ENCODE measurements around the gene DROSHA.

The DROSHA gene

DNA sequence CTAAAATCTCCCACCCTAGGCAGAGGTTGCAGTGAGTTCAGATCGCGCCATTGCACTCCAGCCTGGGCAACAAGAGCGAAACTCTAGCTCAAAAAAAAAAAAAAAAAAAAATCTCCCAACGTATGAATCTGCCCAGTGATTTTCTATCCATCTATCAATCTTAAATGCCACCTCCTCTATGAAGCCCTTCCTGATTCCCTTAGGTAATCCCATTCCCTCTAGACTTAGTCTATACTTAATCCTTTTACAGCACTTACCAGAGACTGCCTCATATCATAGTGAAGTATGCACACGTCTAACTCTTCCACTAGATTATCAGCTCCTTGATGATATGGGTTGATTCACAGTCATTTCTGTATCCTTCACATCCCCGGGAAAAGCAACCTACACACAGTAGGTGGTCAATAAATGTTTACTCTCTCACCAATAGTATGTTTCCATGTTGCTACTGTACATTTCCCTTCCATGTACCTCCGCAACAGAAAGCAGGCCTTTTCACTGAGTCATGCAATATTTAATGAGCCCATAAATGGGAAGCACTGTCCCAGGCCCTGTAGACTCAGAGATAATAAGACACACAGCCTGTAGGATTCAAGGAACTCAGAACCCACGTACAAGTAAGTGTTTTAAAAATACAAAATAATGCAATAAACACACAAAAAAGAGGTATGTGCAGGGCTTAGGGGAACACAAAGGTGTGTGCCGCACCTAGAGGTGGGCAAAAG lies 1.2 kb downstream of the DROSHA start:
- DNase-seq = no peak

DNA sequence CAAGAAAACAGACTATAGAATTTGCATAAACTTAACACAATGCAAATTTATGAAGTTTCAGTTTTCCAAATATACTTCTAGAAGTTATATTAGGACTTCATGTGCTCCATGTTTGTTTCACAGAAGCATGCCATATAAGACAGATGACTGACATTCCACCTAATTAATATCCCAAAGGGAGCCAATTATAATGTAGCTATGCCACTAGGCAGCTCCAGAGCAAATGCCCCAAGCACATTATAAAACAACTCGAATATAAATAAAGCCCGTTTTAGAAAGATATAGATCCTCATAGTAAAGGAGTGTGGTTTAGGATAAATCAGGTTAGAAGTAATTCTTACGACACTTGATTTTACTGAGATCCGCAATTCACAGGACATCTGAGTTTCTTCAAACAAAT lies 8.9 kb downstream of the DROSHA start:
- DNase-seq = no peak

DNA sequence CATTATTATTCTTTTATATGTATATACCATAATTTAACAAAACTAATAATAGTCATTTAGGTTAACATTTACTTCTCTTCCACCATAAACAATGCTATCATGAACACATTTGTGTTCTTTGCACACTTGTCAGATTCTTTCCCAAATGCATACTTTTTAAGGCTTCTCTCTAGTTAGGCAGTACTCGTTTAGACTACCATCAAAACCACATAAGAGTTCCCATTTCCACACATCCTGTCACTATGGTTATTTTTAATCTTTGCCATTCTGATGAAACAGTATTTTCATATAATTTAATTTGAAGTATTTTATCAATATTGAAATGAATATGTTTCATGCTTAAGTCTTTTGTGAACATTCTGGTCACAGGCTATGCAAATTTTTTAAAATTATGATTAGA lies 15.1 kb downstream of the DROSHA start:
- no peak for DNase-seq

DNA sequence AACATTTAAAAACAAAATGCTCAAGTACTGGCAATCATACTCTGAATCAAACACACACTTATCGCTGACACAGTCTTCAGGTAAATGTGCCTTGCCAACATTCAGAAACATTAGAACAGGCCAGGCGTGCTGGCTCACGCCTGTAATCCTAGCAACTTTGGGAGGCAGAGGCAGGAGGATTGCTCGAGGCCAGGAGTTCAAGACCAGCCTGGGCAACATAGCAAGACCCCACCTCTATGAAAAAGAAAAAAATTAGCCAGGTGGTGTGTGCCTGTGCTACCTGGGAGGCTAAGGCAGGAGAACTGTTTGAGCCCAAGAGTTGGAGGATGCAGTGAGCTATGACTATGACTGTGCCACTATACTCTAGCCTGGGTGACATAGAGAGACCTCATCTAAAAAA lies 20.6 kb downstream of the DROSHA start:
- DNase-seq = no peak

DNA sequence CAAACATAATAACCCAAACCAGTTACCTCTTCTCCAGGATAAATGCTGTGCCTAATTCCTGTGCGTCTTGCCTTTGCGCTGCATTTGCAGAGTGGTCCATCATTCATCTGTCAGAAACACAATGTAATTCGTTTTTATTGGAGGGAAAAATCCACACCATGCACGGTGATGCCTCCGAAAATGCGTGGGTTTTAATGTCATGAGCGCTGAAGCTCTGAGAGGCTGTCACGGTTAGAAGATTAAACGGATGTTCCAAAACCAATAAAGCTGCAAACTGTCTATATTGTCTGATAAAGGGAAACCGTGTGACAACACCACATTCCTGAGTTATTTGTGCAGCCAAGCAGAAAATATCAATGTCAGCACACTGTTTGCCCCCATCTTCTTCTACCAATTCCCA lies 27.4 kb downstream of the DROSHA start:
- DNase-seq = no peak

DNA sequence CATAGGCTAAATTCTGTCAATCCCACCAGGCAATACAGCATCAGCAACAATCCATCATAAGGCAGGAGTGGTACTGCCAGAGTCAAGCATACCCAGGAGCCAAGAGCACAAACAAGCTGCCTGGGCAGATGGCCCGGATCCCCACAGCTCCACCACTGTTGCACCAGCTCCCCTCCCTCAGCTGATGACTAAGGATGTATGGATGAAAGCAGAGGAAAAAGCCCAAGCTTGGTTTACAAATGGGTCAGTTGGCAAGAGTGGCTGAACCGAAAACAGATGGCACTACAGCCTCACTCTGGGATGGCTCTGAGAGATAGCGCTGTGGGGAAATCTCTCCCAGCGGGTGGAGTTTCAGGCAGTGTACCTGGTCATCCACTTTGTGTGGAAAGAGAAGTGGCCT lies 29.4 kb downstream of the DROSHA start:
- no peak for DNase-seq

DNA sequence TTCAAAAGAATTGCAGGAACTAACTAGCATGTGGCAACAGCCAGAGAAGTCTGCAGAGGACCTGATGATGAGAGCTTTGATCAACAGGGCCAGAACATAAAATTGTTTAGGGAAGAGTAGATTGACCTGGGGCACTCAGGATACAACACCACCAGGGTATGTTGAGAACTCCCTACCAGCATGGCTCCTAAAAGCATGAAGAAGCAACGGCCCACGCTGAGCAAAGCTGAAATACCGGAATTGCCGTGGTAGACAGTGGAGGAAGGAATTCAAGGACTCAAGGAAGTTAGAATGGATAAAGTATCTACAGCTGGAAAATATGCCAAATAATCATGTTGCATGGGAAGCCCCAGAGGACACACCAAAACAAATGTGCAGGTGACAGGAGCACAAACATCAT lies 31.6 kb downstream of the DROSHA start:
- DNase-seq = no peak

DNA sequence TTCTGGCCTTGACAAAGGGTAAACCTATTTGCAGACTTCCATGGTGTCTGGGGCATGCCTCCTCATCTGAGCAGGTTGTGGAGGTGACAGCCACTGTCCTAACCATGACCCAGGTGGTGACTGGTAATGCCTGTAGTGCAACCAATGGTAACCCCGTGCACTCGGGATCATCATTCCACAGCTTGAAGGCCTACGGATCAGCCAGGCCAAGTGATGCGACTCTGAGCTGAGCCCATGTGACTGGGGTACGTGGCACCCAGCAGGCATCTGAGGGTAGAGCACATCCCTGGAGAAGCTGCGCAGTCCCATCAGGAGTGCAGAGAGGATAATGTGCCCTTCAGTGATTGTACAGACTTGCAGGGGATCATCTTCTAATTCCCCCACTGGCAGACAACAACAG lies 35.0 kb downstream of the DROSHA start:
- no peak for DNase-seq

DNA sequence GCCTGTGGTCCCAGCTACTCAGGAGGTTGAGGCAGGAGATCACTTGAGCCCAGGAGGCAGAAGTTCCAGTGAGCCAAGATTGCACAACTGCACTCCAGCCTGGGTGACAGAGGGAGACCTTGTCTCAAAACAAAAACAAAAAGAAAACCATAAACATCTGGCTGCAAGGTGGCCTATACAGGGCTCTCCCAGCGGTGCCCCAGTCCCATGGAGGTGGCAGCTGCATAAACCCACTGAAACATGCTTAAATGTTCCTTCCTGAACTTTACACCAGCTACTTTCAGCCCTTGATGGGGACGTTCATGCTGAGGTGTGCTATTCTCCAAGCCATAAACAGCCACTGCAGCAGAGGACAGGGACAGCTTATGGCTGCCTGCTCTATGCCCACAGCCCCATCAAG lies 35.6 kb downstream of the DROSHA start:
- no peak for DNase-seq

DNA sequence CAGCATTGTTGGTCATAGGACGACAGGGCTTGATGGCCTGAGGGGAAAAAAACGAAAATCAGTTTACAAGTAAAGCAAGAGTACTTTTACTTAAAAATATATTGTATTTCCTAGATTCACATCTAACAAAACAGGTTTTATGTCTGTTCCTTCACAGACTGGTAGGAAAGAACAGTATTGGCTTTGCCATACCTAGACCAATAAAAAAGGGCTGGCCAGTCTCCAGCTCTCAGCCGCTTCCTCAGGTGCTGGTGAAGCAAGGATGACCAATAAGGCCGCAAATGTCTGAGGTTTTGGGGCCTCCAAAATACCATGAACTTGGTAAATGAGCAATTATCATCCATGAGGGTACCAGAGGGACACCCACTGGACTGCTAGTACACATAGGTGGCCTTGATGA lies 36.6 kb downstream of the DROSHA start:
- DNase-seq = no peak

DNA sequence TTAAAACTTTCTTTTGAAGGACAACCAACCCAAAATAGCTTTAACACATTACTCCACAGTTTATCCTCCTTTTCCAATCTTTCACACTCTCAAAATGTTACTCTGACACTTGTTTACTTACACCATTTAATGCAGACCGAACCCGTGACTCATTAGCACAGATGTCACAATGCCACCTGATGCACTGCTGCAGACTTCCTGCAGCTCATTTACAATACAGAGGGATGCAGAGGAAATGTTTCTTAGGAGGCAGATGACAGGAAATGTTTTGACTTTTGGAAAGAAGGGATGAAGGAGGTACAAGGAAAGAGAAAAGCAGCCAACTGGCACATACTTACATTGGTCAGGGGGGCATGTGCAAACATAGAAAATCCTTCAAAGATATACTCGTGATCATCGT lies 39.0 kb downstream of the DROSHA start:
- DNase-seq = no peak

DNA sequence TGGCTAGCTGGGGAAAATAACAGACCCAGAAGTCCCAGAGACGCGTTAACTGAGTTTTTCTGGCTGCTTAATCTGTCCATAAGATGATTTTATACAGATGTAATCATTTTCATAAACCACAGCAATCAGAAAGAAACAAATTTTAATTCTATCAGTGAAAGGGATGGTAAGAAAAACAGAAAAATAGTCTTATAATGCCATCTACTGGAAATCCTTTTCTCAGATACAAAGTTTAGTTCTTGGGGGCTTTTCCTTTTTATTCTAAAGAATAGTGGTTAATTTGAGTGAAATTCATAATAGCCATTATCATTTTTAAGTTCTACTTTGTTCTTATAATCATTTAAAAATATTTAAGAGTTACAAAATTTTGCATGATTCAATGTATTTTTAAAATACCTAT lies 44.4 kb downstream of the DROSHA start:
- no peak for DNase-seq

DNA sequence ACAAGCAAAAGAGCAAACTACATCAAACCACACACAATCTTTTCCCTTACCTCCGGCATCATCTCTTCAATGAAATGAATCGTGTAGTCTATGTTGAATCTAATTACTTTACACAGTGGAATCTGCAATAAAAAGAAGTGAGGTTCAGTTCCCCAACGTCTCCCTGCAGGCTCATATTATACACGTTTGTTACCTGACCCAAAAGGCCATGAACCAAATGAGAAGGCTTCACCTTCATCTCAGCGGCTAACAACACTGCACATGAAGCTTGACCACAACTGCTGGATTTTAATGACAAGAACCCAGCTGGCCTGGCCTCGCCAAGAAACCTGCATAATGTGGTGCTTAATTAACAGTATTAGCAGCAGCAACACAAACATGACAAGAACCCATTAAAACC lies 45.5 kb downstream of the DROSHA start:
- DNase-seq = no peak

DNA sequence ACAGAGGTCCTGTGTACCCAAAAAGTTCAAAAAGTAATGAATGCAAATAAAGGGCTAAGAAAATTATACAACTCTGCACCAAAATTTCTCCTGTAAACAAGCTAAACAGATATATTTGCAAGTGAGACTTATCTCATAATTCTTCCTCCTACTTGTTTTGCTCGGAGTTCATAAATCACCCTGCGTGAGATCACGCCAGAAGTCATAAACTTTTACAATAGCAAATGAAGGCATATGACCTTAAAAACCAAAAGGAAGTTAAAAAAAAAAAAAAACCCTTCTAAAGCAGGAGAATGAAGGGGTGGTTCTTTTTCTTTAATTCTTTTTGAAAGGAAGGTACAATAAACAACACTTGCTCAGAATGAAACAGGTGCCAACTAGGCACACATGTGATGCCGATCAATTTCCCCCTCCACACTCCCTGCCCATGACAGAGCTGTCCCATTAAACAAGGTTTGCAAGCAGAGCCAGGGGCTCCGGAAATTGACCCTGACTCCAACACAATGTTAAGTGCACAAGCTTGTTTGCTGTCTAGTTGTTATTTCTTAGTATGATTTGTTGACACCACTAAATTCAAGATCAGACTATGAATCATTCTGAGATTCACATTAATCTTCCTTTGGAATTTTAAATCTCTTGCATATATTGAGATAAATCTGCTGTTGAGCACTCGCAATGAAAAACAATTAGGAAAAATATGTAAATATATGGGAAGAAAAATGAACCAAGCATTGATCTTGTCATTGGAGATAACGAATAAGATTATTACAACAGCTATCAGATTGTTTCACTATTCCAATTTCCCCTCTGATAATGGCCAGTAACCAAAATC lies 46.3 kb downstream of the DROSHA start:
- DNase-seq = no peak

DNA sequence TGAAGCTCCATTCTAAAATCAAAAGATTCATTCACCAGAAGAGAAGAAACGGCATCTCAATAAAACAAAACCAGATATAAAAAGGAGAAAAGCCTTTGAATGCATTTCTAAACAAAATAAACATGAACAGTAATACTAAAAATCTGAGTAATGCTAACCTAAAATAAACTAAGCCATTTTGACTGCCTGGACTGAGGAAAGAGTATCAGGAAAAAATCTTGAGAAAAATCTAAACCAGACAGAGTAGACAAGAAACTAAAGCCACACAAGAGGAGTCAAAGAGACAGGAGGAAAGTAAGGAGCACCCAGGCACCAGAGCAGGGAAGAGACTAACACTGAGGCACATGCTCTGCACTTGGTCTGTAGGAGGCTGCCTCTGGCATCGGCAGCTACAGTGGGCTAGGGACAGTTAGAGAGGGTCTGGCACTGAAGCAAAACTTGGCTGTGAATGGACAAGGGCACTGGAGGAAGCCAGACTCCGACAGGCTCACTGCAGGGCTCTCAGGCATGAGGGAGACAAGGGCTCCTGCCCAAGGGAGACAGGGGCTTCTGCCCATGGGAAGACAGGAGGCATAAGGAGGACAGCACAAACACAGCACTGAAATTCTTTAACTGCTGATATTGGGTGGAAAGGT lies 50.2 kb downstream of the DROSHA start:
- DNase-seq = no peak

DNA sequence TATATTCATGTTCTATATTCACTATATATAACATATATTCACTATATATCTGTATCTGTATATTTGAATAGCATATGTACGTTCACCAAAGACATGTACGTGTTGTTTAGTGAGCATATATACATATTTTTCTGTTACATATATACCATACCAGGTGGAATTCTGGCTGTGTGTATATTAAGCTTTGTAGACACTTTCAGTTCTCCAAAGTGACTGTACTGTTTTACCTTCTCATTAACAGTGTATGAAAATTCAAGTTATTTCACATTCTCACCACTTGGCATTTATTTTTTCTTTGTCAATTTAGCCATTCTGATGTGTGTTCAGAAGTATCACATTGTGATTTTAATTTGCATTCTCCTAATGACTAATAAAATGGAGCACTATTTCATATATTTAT lies 52.2 kb downstream of the DROSHA start:
- no peak for DNase-seq

DNA sequence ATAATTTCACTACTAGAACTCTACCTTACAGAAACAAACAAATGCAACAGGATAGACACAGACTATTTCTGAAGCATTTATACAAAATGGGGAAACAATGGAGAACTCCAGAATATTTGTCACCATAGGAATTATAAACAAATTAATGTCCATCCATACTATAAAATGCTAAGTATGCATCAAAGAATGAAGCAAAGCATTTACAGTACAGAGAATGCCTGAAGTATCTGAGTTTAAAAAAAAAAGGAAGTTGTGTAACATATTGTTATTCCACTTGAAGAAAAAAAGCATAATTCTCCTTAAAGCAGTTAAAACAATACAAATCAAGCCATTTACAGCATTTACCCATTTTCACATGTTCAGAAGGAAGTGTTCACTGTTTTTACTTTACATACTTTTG lies 53.0 kb downstream of the DROSHA start:
- DNase-seq = no peak

DNA sequence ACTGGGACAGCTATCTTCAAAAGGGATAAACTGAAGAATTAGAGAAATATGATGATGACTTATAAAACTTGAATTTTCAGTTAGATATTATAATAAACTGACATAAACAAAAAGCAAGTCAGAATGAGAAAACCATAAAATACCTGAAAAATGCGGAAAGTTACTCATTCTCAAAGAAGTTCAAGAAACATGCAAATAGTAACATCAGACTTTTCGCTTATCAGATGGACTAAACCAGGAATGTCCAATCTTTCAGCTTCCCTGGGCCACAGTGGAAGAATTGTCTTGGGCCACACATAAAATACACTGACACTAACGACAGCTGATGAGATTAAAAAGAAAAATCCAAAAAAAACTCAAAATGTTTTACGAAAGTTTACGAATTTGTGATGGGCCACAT lies 53.9 kb downstream of the DROSHA start:
- no peak for DNase-seq

DNA sequence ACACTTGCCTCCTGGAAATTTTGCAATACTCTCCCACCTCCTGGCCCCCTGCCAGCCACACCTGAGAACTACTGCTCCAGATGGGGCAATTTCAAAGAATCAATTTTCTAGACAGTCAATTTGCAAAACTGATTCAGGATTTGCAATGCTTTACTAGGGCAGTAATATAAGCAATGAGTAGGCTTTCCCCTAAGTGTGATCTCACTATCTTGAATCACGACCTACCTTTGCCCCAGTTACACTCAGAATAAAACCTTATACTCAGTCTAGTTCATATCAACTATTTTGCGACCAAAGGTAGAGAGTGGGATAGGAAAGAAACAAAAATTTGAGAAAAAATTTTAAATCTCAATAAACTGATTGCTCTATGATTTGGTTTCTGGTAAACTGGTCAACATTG lies 54.4 kb downstream of the DROSHA start:
- DNase-seq = no peak

DNA sequence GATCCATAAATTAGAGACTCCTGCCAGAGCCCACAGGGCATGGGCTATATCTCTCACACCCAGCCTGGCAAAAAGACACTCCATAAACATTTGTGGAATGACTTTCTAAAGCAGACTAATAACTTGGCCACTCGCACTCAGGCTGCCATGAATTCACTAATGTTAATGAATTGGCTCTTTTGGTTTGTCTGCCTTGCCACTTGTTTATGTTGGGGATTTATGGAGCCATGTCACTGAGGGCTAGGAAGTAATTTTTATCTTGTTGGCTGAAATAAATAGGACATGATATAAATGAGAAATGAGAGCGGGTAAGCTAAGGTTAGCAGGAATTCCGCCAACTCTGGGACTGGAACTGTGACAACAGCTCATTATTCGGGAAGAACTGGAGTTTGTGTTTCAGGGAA lies 55.2 kb downstream of the DROSHA start:
- DNase-seq = no peak

DNA sequence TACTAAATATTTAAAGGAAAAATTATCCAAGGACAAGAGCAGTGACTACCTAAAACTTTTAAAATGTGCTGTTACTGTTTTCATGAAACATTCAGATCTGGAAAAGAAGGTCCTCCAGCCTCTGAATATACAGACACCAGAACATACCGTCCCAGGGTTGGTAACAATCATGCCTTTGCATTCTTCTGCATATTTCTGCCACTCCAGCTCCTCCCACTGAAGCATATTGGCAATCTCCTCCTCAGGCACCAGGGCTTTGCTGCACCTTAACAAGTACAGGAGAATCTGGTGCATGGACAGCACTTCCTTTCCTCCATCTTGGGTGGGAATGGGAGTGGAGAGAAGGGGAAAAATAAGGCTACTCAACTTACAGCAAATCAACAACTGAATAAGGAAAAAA lies 60.0 kb downstream of the DROSHA start:
- no peak for DNase-seq

DNA sequence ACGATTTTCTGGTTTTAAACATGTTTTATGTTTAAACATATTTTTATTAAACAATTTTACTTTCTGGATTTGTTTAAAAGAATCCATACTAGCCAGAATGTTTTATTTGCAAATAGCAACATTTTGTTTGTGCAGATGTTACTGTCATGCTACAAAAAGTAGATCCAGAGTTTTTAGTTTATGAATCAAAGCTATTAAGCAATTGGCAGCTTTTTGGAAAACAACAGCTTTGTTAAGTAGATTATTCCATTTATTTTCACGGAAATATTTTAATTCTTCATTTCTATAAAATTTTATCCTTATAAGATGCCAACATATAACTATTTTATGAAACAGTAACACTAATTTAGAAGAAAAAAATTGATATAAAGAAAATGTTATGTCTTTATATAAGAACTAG lies 60.9 kb downstream of the DROSHA start:
- no peak for DNase-seq

DNA sequence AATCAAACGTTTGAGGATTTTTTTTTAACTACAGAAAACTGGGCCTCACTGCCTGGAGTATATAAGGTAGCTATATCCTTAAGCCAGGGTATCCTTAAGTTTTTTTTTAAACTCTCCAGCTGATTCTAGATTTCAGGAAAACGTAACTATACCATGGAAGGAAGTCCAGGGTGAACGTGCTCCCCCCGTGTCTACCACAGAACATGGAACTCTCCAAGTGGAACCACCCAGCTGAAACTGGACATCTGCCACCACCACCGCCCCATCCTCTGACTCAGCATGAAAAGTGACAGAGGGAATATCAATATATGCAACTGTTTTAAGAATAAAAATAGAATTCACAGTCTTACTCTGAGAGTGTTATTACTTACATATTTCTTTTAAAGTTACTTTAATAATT lies 61.3 kb downstream of the DROSHA start:
- DNase-seq = no peak

DNA sequence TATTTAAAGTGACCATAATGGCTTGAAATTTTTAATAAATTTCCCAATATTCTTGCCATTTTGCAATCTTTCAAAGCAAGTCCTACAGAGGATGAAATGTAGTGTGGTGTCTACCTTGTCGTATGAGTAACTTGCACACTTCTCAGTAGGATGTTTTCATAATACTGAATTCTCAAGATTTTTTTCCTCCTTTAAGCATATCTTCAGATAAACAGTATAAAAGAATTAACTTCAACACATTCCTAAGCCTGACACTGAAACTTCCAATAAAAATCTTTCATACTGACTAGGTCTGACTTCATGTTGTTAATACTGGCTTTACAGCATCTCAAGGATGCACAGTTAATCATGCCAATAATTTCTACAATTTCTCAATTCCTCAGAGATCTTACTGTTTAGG lies 62.0 kb downstream of the DROSHA start:
- DNase-seq = no peak
